Astrocyte (in vitro differentiated cells and primary cell): ENCODE results near the gene SMC1B. TPM values are rescaled to one million over a fixed set of nuclear protein-coding genes. Genes with fewer than 3 reads are reported as not detected.

ENCODE experiments used
- DNase-seq: peaks from one replicate; pipeline ENCODE4 v3.0.0-alpha.2; 2010; ENCODE audit warnings: low read depth
- FAIRE-seq: peaks from 2 replicates; lab custom pipeline; 2011; peaks lifted over from hg19 to GRCh38; lab: Jason Lieb, UNC
- H2AFZ ChIP-seq: 2 replicates; pipeline ENCODE4 v1.6.0; 2012; ENCODE audit warnings: low read depth, low read length, inconsistent platforms
- H3K27ac ChIP-seq: 2 replicates; pipeline ENCODE4 v1.5.1; 2011; ENCODE audit warnings: low read depth, low read length, inconsistent platforms
- H3K27me3 ChIP-seq: 2 replicates; pipeline ENCODE4 v1.6.0; 2011; ENCODE audit warnings: low read length, inconsistent platforms; ENCODE audit not compliant: insufficient read depth
- H3K36me3 ChIP-seq: 2 replicates; pipeline ENCODE4 v1.5.1; 2011; ENCODE audit warnings: low read length, inconsistent platforms; ENCODE audit not compliant: insufficient read depth
- H3K4me1 ChIP-seq: 2 replicates; pipeline ENCODE4 v1.5.1; 2011; ENCODE audit warnings: low read length, inconsistent platforms; ENCODE audit not compliant: insufficient read depth
- H3K4me2 ChIP-seq: 2 replicates; pipeline ENCODE4 v1.6.0; 2012; ENCODE audit warnings: low read length, inconsistent platforms
- H3K4me3 ChIP-seq: 2 replicates; pipeline ENCODE4 v1.5.1; 2011; ENCODE audit warnings: low read depth, mild to moderate bottlenecking, low read length, inconsistent platforms; ENCODE audit not compliant: insufficient read depth
- H3K79me2 ChIP-seq: 2 replicates; pipeline ENCODE4 v1.6.0; 2012; ENCODE audit warnings: mild to moderate bottlenecking, low read length, inconsistent platforms; ENCODE audit not compliant: insufficient read depth
- H3K9ac ChIP-seq: 2 replicates; pipeline ENCODE4 v1.6.0; 2012; ENCODE audit warnings: mild to moderate bottlenecking, low read length, inconsistent platforms
- H3K9me3 ChIP-seq: 2 replicates; pipeline ENCODE4 v1.5.1; 2012; ENCODE audit warnings: low read depth, mild to moderate bottlenecking, low read length, inconsistent platforms; ENCODE audit not compliant: insufficient read depth
- H4K20me1 ChIP-seq: 2 replicates; pipeline ENCODE4 v1.6.0; 2012; ENCODE audit warnings: low read length, inconsistent platforms; ENCODE audit not compliant: insufficient read depth
- H3K27ac Mint-ChIP-seq: one replicate; pipeline ENCODE4 v1.8.0; 2021; ENCODE audit warnings: mild to moderate bottlenecking, mixed read lengths; ENCODE audit not compliant: unreplicated experiment
- H3K27me3 Mint-ChIP-seq: one replicate; pipeline ENCODE4 v1.8.0; 2021; ENCODE audit warnings: low read depth, mixed read lengths; ENCODE audit not compliant: unreplicated experiment
- H3K36me3 Mint-ChIP-seq: one replicate; pipeline ENCODE4 v1.8.0; 2021; ENCODE audit warnings: low read depth, mixed read lengths; ENCODE audit not compliant: unreplicated experiment
- H3K4me1 Mint-ChIP-seq: one replicate; pipeline ENCODE4 v1.8.0; 2021; ENCODE audit warnings: low read depth, mixed read lengths; ENCODE audit not compliant: unreplicated experiment
- H3K4me3 Mint-ChIP-seq: one replicate; pipeline ENCODE4 v1.8.0; 2021; ENCODE audit warnings: mild to moderate bottlenecking, moderate library complexity, mixed read lengths; ENCODE audit not compliant: unreplicated experiment
- H3K9me3 Mint-ChIP-seq: one replicate; pipeline ENCODE4 v1.8.0; 2021; ENCODE audit warnings: mild to moderate bottlenecking, mixed read lengths; ENCODE audit not compliant: unreplicated experiment
- CTCF ChIP-seq: IDR thresholded peaks from 2 replicates; pipeline ENCODE4 v1.5.1; 2011; ENCODE audit warnings: low read depth, mild to moderate bottlenecking, inconsistent platforms, low read length, moderate library complexity; ENCODE audit not compliant: insufficient read depth
- EZH2 ChIP-seq: IDR thresholded peaks from 2 replicates; pipeline ENCODE4 v1.6.1; 2012; ENCODE audit warnings: mild to moderate bottlenecking, low read length, inconsistent platforms; ENCODE audit not compliant: insufficient read depth
- total RNA-seq: library from RNA; stranded (reverse); gene quantifications from 2 replicates; pipeline ENCODE4 v1.2.1, GENCODE V29; 2021

The SMC1B gene
- total RNA-seq, 1 donor from 2014 or later = not detected

DNA sequence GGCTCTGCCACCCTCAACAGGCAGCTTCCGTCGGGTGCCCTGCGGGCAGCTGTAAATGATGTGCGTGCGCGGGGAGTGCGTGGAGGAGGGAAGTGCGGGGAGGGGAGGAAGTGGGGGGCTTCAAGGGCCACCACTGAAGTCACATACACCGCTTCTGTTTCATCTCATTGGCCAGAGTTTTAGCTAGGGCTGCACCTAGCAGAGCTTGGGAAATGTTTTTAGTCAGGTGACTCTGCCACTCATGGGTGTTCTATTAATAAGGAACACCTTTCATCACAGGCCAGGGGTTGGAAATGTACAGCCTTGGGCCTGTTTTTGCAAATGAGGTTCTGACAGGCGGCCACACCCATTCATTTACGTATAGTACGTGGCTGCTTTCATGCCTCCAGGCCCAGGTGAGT, 89.1 kb downstream of the SMC1B start:
- H3K27me3 ChIP-seq = no peaks in the 10 kb centered on the region
- peaks cover 12% of the 10 kb centered on the region for H3K4me1 Mint-ChIP-seq
- H3K36me3 ChIP-seq = peaks cover 11% of the 10 kb centered on the region
- H3K4me1 ChIP-seq = peaks cover 7% of the 10 kb centered on the region
- TF ChIP-seq CTCF = no peak
- no peak for TF ChIP-seq EZH2
- H3K79me2 ChIP-seq = peaks cover 40% of the 10 kb centered on the region
- no peaks in the 10 kb centered on the region for H3K9me3 Mint-ChIP-seq
- H3K36me3 Mint-ChIP-seq = peaks cover 26% of the 10 kb centered on the region
- H3K27ac Mint-ChIP-seq = no peak overlapping the region
- FAIRE-seq (no peak), DNase-seq (no peak)
- H2AFZ ChIP-seq = no peak overlapping the region
- H3K9me3 ChIP-seq = no peaks in the 10 kb centered on the region
- H3K4me3 Mint-ChIP-seq = no peak overlapping the region
- H4K20me1 ChIP-seq = peaks cover 23% of the 10 kb centered on the region
- H3K27ac ChIP-seq = no peak overlapping the region
- no peak overlapping the region for H3K4me3 ChIP-seq
- H3K9ac ChIP-seq = no peak overlapping the region
- no peaks in the 10 kb centered on the region for H3K27me3 Mint-ChIP-seq
- H3K4me2 ChIP-seq = no peak overlapping the region

DNA sequence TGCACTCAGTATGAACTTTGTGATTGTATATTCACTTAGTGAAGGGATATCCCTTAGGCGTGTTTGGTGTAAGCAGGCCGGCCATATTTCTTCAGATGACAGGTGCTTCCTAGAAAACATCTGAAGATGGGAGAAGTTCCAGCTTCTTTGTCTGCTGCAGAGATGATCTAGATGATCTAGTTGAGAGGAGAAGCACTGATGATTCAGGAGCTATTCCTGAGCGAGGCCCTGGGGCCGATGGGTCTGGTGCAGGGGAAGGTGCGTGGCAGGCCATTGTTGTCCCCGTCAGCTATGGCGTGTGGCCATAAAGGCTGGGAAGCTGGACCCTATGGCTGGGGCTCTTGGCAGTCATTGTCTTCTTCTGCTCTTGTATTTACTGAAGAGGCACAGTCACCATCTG, 89.7 kb downstream of the SMC1B start:
- H3K9ac ChIP-seq = no peak overlapping the region
- peaks cover 11% of the 10 kb centered on the region for H3K36me3 ChIP-seq
- H3K36me3 Mint-ChIP-seq = peaks cover 26% of the 10 kb centered on the region
- no peak for FAIRE-seq
- H3K4me3 ChIP-seq = no peak overlapping the region
- peaks cover 23% of the 10 kb centered on the region for H4K20me1 ChIP-seq
- H3K79me2 ChIP-seq = peaks cover 41% of the 10 kb centered on the region
- H3K27ac ChIP-seq = no peak overlapping the region
- TF ChIP-seq CTCF = no peak
- no peak for TF ChIP-seq EZH2
- no peak for DNase-seq
- H3K9me3 ChIP-seq = no peaks in the 10 kb centered on the region
- no peak overlapping the region for H3K4me3 Mint-ChIP-seq
- peaks cover 13% of the 10 kb centered on the region for H3K4me1 ChIP-seq
- no peak overlapping the region for H3K27ac Mint-ChIP-seq
- no peaks in the 10 kb centered on the region for H3K27me3 ChIP-seq
- H3K4me2 ChIP-seq = no peak overlapping the region
- peaks cover 18% of the 10 kb centered on the region for H3K4me1 Mint-ChIP-seq
- H2AFZ ChIP-seq = no peak overlapping the region
- H3K9me3 Mint-ChIP-seq = no peaks in the 10 kb centered on the region
- H3K27me3 Mint-ChIP-seq = no peaks in the 10 kb centered on the region

DNA sequence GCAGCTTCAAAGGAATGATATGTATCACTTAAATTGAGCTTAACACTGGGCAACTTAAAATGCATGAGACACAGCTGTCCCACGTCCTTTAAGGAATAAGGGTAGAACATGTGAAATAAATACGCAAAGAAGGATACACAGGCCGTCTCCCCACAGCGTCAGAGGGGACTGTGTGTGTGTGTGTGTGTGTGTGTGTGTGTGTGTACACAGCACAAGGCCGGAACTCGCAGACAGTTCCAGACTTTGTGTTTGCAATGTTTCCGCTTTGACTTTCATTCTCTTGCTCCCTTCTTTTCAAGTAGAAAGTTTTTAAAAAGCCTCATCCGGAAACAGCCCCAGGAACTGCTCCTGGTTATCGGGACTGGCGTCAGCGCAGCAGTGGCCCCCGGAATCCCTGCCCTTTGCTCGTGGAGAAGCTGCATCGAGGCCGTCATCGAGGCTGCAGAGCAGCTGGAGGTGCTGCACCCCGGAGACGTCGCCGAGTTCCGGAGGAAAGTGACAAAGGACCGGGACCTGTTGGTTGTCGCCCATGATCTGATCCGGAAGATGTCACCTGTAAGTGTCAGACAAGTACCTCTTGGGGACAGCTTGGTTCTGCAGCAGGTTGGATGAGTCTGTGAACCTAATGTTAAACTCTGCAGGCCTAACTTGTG, 90.4 kb downstream of the SMC1B start:
- H3K9me3 Mint-ChIP-seq = no peaks in the 10 kb centered on the region
- Histone ChIP-seq H3K27ac (no peak overlapping the region), H2AFZ (no peak overlapping the region), H3K4me2 (no peak overlapping the region), H3K79me2 (peaks cover 41% of the 10 kb centered on the region), H4K20me1 (peaks cover 23% of the 10 kb centered on the region), H3K27me3 (no peaks in the 10 kb centered on the region), H3K4me3 (no peak overlapping the region), H3K9ac (no peak overlapping the region), H3K36me3 (peaks cover 11% of the 10 kb centered on the region), H3K4me1 (peaks cover 20% of the 10 kb centered on the region), H3K9me3 (no peaks in the 10 kb centered on the region)
- H3K27ac Mint-ChIP-seq = no peak overlapping the region
- DNase-seq = no peak
- TF ChIP-seq CTCF = no peak
- TF ChIP-seq EZH2 = no peak
- H3K4me1 Mint-ChIP-seq = peaks cover 25% of the 10 kb centered on the region
- no peak for FAIRE-seq
- H3K36me3 Mint-ChIP-seq = peaks cover 26% of the 10 kb centered on the region
- no peak overlapping the region for H3K4me3 Mint-ChIP-seq
- H3K27me3 Mint-ChIP-seq = no peaks in the 10 kb centered on the region
